ENCODE measurements around the gene ZNF324. TPM values are rescaled to one million over a fixed set of nuclear protein-coding genes. Genes with fewer than 3 reads are reported as not detected.
A peak's percentile ranks its signal among the peaks of the same experiment; 100 is the strongest.

Gene ZNF324
- total and polyA plus RNA-seq, 9 of the 15 experiments (the other 6 are each of a cell fraction or from before 2014, with no cell fraction given), result 0.92 to 16.4 (median 5.3) TPM

DNA sequence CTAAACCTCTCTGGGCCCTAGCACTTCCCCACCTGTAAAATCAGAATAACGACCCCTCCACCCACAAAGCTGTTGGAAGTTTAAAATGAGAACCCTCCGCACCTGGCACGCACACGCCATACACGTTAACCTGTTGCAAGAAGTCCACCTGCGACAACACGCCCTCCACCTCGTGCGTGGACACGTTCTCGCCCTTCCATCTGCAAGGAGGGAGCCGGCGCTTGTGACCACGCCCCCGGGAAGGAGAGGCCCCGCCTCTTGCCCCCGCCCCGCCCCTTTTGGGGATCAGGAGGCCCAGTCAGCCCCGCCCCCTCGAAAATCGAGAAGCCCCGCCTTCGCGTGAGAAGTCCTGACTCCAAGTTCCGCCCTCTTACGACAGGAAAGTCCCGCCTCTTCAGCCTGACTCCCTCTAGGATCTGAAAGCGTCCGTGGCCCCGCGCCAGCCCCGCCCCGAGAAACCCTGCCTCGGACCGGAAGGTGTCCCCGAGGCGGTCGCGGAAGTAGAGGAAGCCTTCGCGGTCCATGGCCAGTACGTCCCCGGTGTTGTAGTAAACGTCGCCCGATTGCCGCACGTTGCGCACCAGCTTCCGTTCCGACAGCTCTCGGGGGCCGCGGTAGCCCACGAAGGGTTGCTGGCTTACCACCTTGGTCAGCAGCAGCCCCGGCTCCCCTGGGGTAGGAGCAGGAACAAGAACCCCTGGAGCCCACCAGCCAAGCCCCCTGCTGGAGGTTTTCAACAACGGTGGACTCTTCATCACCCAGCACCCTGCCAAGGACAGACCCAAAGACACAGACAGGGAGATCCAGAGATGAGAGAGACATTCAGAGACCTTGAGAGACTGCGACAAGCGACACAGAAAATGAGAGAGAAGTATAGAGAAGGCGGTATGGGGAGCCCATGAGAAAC lies 32.4 kb downstream of the ZNF324 start (continued):
- TF ChIP-seq, protein P1, sequence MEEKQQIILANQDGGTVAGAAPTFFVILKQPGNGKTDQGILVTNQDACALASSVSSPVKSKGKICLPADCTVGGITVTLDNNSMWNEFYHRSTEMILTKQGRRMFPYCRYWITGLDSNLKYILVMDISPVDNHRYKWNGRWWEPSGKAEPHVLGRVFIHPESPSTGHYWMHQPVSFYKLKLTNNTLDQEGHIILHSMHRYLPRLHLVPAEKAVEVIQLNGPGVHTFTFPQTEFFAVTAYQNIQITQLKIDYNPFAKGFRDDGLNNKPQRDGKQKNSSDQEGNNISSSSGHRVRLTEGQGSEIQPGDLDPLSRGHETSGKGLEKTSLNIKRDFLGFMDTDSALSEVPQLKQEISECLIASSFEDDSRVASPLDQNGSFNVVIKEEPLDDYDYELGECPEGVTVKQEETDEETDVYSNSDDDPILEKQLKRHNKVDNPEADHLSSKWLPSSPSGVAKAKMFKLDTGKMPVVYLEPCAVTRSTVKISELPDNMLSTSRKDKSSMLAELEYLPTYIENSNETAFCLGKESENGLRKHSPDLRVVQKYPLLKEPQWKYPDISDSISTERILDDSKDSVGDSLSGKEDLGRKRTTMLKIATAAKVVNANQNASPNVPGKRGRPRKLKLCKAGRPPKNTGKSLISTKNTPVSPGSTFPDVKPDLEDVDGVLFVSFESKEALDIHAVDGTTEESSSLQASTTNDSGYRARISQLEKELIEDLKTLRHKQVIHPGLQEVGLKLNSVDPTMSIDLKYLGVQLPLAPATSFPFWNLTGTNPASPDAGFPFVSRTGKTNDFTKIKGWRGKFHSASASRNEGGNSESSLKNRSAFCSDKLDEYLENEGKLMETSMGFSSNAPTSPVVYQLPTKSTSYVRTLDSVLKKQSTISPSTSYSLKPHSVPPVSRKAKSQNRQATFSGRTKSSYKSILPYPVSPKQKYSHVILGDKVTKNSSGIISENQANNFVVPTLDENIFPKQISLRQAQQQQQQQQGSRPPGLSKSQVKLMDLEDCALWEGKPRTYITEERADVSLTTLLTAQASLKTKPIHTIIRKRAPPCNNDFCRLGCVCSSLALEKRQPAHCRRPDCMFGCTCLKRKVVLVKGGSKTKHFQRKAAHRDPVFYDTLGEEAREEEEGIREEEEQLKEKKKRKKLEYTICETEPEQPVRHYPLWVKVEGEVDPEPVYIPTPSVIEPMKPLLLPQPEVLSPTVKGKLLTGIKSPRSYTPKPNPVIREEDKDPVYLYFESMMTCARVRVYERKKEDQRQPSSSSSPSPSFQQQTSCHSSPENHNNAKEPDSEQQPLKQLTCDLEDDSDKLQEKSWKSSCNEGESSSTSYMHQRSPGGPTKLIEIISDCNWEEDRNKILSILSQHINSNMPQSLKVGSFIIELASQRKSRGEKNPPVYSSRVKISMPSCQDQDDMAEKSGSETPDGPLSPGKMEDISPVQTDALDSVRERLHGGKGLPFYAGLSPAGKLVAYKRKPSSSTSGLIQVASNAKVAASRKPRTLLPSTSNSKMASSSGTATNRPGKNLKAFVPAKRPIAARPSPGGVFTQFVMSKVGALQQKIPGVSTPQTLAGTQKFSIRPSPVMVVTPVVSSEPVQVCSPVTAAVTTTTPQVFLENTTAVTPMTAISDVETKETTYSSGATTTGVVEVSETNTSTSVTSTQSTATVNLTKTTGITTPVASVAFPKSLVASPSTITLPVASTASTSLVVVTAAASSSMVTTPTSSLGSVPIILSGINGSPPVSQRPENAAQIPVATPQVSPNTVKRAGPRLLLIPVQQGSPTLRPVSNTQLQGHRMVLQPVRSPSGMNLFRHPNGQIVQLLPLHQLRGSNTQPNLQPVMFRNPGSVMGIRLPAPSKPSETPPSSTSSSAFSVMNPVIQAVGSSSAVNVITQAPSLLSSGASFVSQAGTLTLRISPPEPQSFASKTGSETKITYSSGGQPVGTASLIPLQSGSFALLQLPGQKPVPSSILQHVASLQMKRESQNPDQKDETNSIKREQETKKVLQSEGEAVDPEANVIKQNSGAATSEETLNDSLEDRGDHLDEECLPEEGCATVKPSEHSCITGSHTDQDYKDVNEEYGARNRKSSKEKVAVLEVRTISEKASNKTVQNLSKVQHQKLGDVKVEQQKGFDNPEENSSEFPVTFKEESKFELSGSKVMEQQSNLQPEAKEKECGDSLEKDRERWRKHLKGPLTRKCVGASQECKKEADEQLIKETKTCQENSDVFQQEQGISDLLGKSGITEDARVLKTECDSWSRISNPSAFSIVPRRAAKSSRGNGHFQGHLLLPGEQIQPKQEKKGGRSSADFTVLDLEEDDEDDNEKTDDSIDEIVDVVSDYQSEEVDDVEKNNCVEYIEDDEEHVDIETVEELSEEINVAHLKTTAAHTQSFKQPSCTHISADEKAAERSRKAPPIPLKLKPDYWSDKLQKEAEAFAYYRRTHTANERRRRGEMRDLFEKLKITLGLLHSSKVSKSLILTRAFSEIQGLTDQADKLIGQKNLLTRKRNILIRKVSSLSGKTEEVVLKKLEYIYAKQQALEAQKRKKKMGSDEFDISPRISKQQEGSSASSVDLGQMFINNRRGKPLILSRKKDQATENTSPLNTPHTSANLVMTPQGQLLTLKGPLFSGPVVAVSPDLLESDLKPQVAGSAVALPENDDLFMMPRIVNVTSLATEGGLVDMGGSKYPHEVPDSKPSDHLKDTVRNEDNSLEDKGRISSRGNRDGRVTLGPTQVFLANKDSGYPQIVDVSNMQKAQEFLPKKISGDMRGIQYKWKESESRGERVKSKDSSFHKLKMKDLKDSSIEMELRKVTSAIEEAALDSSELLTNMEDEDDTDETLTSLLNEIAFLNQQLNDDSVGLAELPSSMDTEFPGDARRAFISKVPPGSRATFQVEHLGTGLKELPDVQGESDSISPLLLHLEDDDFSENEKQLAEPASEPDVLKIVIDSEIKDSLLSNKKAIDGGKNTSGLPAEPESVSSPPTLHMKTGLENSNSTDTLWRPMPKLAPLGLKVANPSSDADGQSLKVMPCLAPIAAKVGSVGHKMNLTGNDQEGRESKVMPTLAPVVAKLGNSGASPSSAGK (IDR thresholded peaks at IDR 0.05), result peak; percentile 86
- TF ChIP-seq HDAC2 (IDR thresholded peaks at IDR 0.05), result peak; percentile 15; the same call in 1 of the 2 replicates
- TF ChIP-seq TBP (optimal IDR thresholded peaks at IDR 0.05; ENCODE audit: low read depth, low read length), result peak; percentile 89
- TF ChIP-seq TGIF2 (CRISPR knock-in tag; IDR thresholded peaks at IDR 0.05), result no peak
- no peak for TF ChIP-seq MEF2A (IDR thresholded peaks at IDR 0.05; ENCODE audit: control insufficient read depth, low read depth, low read length)
- no peak for TF ChIP-seq CBX8 (IDR thresholded peaks at IDR 0.05; ENCODE audit: borderline replicate concordance, extremely low read depth, low read depth, low read length, poor library complexity, severe bottlenecking)
- no peak for TF ChIP-seq TCFL5 (CRISPR knock-in tag; conservative IDR thresholded peaks at IDR 0.05)
- TF ChIP-seq, protein P2, sequence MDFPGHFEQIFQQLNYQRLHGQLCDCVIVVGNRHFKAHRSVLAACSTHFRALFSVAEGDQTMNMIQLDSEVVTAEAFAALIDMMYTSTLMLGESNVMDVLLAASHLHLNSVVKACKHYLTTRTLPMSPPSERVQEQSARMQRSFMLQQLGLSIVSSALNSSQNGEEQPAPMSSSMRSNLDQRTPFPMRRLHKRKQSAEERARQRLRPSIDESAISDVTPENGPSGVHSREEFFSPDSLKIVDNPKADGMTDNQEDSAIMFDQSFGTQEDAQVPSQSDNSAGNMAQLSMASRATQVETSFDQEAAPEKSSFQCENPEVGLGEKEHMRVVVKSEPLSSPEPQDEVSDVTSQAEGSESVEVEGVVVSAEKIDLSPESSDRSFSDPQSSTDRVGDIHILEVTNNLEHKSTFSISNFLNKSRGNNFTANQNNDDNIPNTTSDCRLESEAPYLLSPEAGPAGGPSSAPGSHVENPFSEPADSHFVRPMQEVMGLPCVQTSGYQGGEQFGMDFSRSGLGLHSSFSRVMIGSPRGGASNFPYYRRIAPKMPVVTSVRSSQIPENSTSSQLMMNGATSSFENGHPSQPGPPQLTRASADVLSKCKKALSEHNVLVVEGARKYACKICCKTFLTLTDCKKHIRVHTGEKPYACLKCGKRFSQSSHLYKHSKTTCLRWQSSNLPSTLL (IDR thresholded peaks at IDR 0.05), result no peak

Data from K562 (cell line).